ENCODE measurements around the gene DGKI. TPM values are rescaled to one million over a fixed set of nuclear protein-coding genes. Genes with fewer than 3 reads are reported as not detected.

The DGKI gene
- total RNA-seq, 1 experiment from 2014 or later, result 0.55 TPM

DNA sequence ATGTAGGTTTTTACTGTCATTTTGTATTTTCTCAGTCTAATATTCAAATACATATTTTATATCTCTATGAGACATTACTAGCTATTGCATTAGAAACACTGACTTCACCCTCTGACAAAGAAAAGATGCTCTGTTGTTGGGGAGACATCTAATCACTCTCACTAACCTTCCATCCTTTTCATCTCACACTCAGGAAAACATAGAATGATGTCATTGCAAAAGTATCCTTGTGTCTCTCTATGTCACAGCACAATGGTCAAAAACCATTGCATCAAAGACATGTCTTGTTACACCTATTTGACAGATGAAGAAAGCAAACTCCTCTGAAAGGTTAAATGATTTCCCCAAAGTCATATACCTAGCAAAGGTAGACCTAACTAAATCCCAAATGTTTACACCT is 272.0 kb downstream of the DGKI start:
- H3K4me3 Mint-ChIP-seq, result no peak overlapping the region
- H2BK120ac ChIP-seq (ENCODE audit: low read depth, low read length, poor library complexity, severe bottlenecking), result no peak overlapping the region
- H3K36me3 Mint-ChIP-seq (ENCODE audit: insufficient read depth in 1 of 3, low read depth in 3 of 3), result no peaks in the 10 kb centered on the region
- no peaks in the 10 kb centered on the region for H4K20me1 ChIP-seq (ENCODE audit: control insufficient read depth, insufficient read depth, insufficient read length)
- no peak overlapping the region for H3K4me2 ChIP-seq (ENCODE audit: insufficient read depth, insufficient read length, low read length)
- H3K9me3 Mint-ChIP-seq, result no peaks in the 10 kb centered on the region
- no peak overlapping the region for H3K18ac ChIP-seq (ENCODE audit: insufficient read length, low read depth, low read length)
- no peak overlapping the region for H3K23ac ChIP-seq (ENCODE audit: insufficient read length, low read depth, low read length)
- no peaks in the 10 kb centered on the region for H3K27me3 ChIP-seq (ENCODE audit: insufficient read depth, low read length)
- DNase-seq, result no peak
- TF ChIP-seq, protein P1, sequence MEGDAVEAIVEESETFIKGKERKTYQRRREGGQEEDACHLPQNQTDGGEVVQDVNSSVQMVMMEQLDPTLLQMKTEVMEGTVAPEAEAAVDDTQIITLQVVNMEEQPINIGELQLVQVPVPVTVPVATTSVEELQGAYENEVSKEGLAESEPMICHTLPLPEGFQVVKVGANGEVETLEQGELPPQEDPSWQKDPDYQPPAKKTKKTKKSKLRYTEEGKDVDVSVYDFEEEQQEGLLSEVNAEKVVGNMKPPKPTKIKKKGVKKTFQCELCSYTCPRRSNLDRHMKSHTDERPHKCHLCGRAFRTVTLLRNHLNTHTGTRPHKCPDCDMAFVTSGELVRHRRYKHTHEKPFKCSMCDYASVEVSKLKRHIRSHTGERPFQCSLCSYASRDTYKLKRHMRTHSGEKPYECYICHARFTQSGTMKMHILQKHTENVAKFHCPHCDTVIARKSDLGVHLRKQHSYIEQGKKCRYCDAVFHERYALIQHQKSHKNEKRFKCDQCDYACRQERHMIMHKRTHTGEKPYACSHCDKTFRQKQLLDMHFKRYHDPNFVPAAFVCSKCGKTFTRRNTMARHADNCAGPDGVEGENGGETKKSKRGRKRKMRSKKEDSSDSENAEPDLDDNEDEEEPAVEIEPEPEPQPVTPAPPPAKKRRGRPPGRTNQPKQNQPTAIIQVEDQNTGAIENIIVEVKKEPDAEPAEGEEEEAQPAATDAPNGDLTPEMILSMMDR (conservative IDR thresholded peaks at IDR 0.05), result no peak
- H3T11ph ChIP-seq (ENCODE audit: low read length), result no peak overlapping the region
- no peak overlapping the region for H4K5ac ChIP-seq (ENCODE audit: insufficient read length, low read depth, low read length)
- no peak overlapping the region for H2BK15ac ChIP-seq (ENCODE audit: low read depth, low read length)
- no peak overlapping the region for H2AK5ac ChIP-seq (ENCODE audit: insufficient read length, low read length)
- H3K27ac Mint-ChIP-seq, result no peak overlapping the region
- no peak overlapping the region for H3K4ac ChIP-seq (ENCODE audit: low read depth, low read length)
- H3K23me2 ChIP-seq (ENCODE audit: insufficient read length, low read depth, low read length, poor library complexity, severe bottlenecking), result no peaks in the 10 kb centered on the region
- H3K56ac ChIP-seq (ENCODE audit: insufficient read length, low read depth, low read length), result no peak overlapping the region
- no peak overlapping the region for H3K14ac ChIP-seq (ENCODE audit: insufficient read depth, low read length)
- H3K79me1 ChIP-seq (ENCODE audit: insufficient read depth, low read depth, low read length, poor library complexity, severe bottlenecking), result no peaks in the 10 kb centered on the region
- H2BK5ac ChIP-seq (ENCODE audit: insufficient read length, low read length), result no peak overlapping the region
- peaks cover 6 to 11% of the 10 kb centered on the region in 2 experiments for H3K4me1 Mint-ChIP-seq
- no peaks in the 10 kb centered on the region for H3K79me2 ChIP-seq (ENCODE audit: insufficient read depth, low read length)
- no peaks in the 10 kb centered on the region for H3K27me3 Mint-ChIP-seq (ENCODE audit: low read depth)
- peaks cover 4% of the 10 kb centered on the region; the same call in 1 of the 2 replicates for H3K4me1 ChIP-seq (ENCODE audit: insufficient read depth, low read length)
- no peak overlapping the region for H4K8ac ChIP-seq (replicated peaks; ENCODE audit: insufficient read length, low read depth, low read length)
- no peak overlapping the region for H2AFZ ChIP-seq (ENCODE audit: low read length)
- no peaks in the 10 kb centered on the region for H3K9me3 ChIP-seq (ENCODE audit: control insufficient read depth, low read depth, low read length)
- no peak overlapping the region for H3K27ac ChIP-seq (ENCODE audit: insufficient read length, low read depth, low read length)
- H2BK12ac ChIP-seq (ENCODE audit: insufficient read length, low read depth, low read length), result no peak overlapping the region
- no peak overlapping the region for H4K91ac ChIP-seq (ENCODE audit: insufficient read length, low read depth, low read length)
- no peak overlapping the region for H2BK20ac ChIP-seq (ENCODE audit: low read depth, low read length, poor library complexity, severe bottlenecking)
- no peak overlapping the region for H3K9ac ChIP-seq (ENCODE audit: extremely low read depth, insufficient read length, low read length)
